ENCODE measurements around the gene CHRNA1. TPM values are rescaled to one million over a fixed set of nuclear protein-coding genes. Genes with fewer than 3 reads are reported as not detected.

Gene CHRNA1
- total RNA-seq, 1 experiment from 2014 or later: not detected

DNA sequence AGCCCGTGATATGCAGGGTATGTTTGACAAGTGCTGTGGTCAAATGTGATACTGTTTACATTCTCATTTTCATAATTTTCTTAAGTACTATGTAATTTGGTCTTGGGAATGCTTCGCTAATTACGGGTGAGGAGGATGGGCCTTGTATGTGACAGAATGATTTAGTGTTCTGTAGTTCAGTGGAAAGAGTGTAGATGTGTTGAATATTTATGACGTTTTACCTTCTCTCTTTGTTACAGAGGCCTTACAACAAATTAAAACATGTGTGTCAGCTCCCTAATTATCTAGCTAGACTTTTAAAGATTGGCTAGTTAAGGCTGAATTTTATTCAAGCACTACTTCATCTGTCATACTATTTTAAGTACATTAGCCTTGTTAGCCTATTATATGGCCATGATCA, 10.6 kb upstream of the CHRNA1 start:
- H3K9me3 Mint-ChIP-seq: no peaks in the 10 kb centered on the region; a peak in 1 of 5 replicates
- Histone ChIP-seq H3T11ph (ENCODE audit: low read length) (no peak overlapping the region), H2AK5ac (ENCODE audit: insufficient read length, low read length) (no peak overlapping the region), H3K27me3 (ENCODE audit: insufficient read depth, low read length) (no peaks in the 10 kb centered on the region), H3K4ac (ENCODE audit: low read depth, low read length) (no peak overlapping the region), H3K79me2 (ENCODE audit: insufficient read depth, low read length) (no peaks in the 10 kb centered on the region), H3K27ac (ENCODE audit: insufficient read length, low read depth, low read length) (no peak overlapping the region), H2BK15ac (ENCODE audit: low read depth, low read length) (no peak overlapping the region), H4K8ac (replicated peaks; ENCODE audit: insufficient read length, low read depth, low read length) (no peak overlapping the region), H2BK5ac (ENCODE audit: insufficient read length, low read length) (no peak overlapping the region), H4K20me1 (ENCODE audit: control insufficient read depth, insufficient read depth, insufficient read length) (no peaks in the 10 kb centered on the region), H4K5ac (ENCODE audit: insufficient read length, low read depth, low read length) (no peak overlapping the region), H3K4me2 (ENCODE audit: insufficient read depth, insufficient read length, low read length) (no peak overlapping the region), H4K91ac (ENCODE audit: insufficient read length, low read depth, low read length) (no peak overlapping the region), H3K23me2 (ENCODE audit: insufficient read length, low read depth, low read length, poor library complexity, severe bottlenecking) (no peaks in the 10 kb centered on the region), H2BK20ac (ENCODE audit: low read depth, low read length, poor library complexity, severe bottlenecking) (no peak overlapping the region), H2BK12ac (ENCODE audit: insufficient read length, low read depth, low read length) (no peak overlapping the region), H2BK120ac (ENCODE audit: low read depth, low read length, poor library complexity, severe bottlenecking) (no peak overlapping the region), H3K79me1 (ENCODE audit: insufficient read depth, low read depth, low read length, poor library complexity, severe bottlenecking) (no peaks in the 10 kb centered on the region), H3K9ac (ENCODE audit: extremely low read depth, insufficient read length, low read length) (no peak overlapping the region), H3K9me3 (ENCODE audit: control insufficient read depth, low read depth, low read length) (no peaks in the 10 kb centered on the region), H3K4me1 (ENCODE audit: insufficient read depth, low read length) (peaks cover 10% of the 10 kb centered on the region; the same call in 1 of the 2 replicates), H3K56ac (ENCODE audit: insufficient read length, low read depth, low read length) (no peak overlapping the region), H2AFZ (ENCODE audit: low read length) (no peak overlapping the region), H3K23ac (ENCODE audit: insufficient read length, low read depth, low read length) (no peak overlapping the region), H3K14ac (ENCODE audit: insufficient read depth, low read length) (no peak overlapping the region), H3K18ac (ENCODE audit: insufficient read length, low read depth, low read length) (no peak overlapping the region)
- TF ChIP-seq, protein P1, sequence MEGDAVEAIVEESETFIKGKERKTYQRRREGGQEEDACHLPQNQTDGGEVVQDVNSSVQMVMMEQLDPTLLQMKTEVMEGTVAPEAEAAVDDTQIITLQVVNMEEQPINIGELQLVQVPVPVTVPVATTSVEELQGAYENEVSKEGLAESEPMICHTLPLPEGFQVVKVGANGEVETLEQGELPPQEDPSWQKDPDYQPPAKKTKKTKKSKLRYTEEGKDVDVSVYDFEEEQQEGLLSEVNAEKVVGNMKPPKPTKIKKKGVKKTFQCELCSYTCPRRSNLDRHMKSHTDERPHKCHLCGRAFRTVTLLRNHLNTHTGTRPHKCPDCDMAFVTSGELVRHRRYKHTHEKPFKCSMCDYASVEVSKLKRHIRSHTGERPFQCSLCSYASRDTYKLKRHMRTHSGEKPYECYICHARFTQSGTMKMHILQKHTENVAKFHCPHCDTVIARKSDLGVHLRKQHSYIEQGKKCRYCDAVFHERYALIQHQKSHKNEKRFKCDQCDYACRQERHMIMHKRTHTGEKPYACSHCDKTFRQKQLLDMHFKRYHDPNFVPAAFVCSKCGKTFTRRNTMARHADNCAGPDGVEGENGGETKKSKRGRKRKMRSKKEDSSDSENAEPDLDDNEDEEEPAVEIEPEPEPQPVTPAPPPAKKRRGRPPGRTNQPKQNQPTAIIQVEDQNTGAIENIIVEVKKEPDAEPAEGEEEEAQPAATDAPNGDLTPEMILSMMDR (conservative IDR thresholded peaks at IDR 0.05): no peak
- H3K27me3 Mint-ChIP-seq (ENCODE audit: low read depth): no peaks in the 10 kb centered on the region; the same call in 1 of the 2 replicates
- 0 out of 7 replicates have a peak overlapping the region, but pooled peaks of 1 of the 3 experiments have one; percentile 38 for H3K27ac Mint-ChIP-seq
- WGBS (ENCODE audit: extremely low coverage, insufficient read length, low lambda C conversion rate): no CpG with 5 or more reads among the region's 4 CpGs
- no peak for DNase-seq
- H3K36me3 Mint-ChIP-seq (ENCODE audit: insufficient read depth in 1 of 3, low read depth in 3 of 3): no peaks in the 10 kb centered on the region
- H3K4me3 Mint-ChIP-seq: no peak overlapping the region
- peaks cover 69 to 79% of the 10 kb centered on the region in 2 experiments for H3K4me1 Mint-ChIP-seq

Measured in H9 (cell line).